ENCODE data around the gene ASPN. TPM values are rescaled to one million over a fixed set of nuclear protein-coding genes. Genes with fewer than 3 reads are reported as not detected.

Gene ASPN
- total RNA-seq, 1 donor: 1.1 TPM

- no peak overlapping the region for H2AFZ ChIP-seq (ENCODE audit: low read length)
- no peaks in the 10 kb centered on the region for H3K79me2 ChIP-seq (ENCODE audit: insufficient read depth, low read length)
- no peaks in the 10 kb centered on the region for H3K9me3 ChIP-seq (ENCODE audit: low read depth, low read length)
- peaks cover 23% of the 10 kb centered on the region for H3K4me1 ChIP-seq (ENCODE audit: insufficient read depth, low read length)
- DNase-seq (ENCODE audit: insufficient read length, low spot score, missing footprints): no peak
- no peaks in the 10 kb centered on the region for H4K20me1 ChIP-seq (ENCODE audit: insufficient read depth, low read length)
- no peak overlapping the region for H3K27ac ChIP-seq (ENCODE audit: low read depth, low read length)
- no peak overlapping the region for H3K4me3 ChIP-seq (ENCODE audit: insufficient read depth, low read length)
- no peak overlapping the region for H3K4me2 ChIP-seq (ENCODE audit: insufficient read depth, low read length)
- TF ChIP-seq CTCF (IDR thresholded peaks at IDR 0.05; ENCODE audit: extremely low read depth, low read depth, low read length): no peak
- H3K36me3 ChIP-seq (ENCODE audit: insufficient read depth, low read length): no peaks in the 10 kb centered on the region
- no peaks in the 10 kb centered on the region for H3K27me3 ChIP-seq (ENCODE audit: insufficient read depth, low read length)
These were observed 15.3 kb downstream of the ASPN start for GRCh38 chr9:92467041-92467440.

- Histone ChIP-seq H3K4me1 (ENCODE audit: insufficient read depth, low read length) (peaks cover 23% of the 10 kb centered on the region), H3K4me2 (ENCODE audit: insufficient read depth, low read length) (peak overlapping the region; percentile 73)
- no peak for TF ChIP-seq CTCF (IDR thresholded peaks at IDR 0.05; ENCODE audit: extremely low read depth, low read depth, low read length)
These were observed 18.3 kb downstream of the ASPN start for GRCh38 chr9:92463984-92464383.

GRCh38 chr9:92463387-92463786 is 18.9 kb downstream of the ASPN start:
- H4K20me1 ChIP-seq (ENCODE audit: insufficient read depth, low read length): no peaks in the 10 kb centered on the region
- no peaks in the 10 kb centered on the region for H3K27me3 ChIP-seq (ENCODE audit: insufficient read depth, low read length)
- H3K4me2 ChIP-seq (ENCODE audit: insufficient read depth, low read length): peak overlapping the region; percentile 73
- no peaks in the 10 kb centered on the region for H3K79me2 ChIP-seq (ENCODE audit: insufficient read depth, low read length)
- no peaks in the 10 kb centered on the region for H3K36me3 ChIP-seq (ENCODE audit: insufficient read depth, low read length)
- no peaks in the 10 kb centered on the region for H3K9me3 ChIP-seq (ENCODE audit: low read depth, low read length)
- no peak for TF ChIP-seq CTCF (IDR thresholded peaks at IDR 0.05; ENCODE audit: extremely low read depth, low read depth, low read length)
- peak overlapping the region; percentile 56 for H2AFZ ChIP-seq (ENCODE audit: low read length)
- H3K4me3 ChIP-seq (ENCODE audit: insufficient read depth, low read length): peak overlapping the region; percentile 21
- H3K27ac ChIP-seq (ENCODE audit: low read depth, low read length): peak overlapping the region; percentile 47
- no peak for DNase-seq (ENCODE audit: insufficient read length, low spot score, missing footprints)
- H3K4me1 ChIP-seq (ENCODE audit: insufficient read depth, low read length): peaks cover 21% of the 10 kb centered on the region

More at GRCh38 chr9:92463984-92464383, 18.3 kb downstream of the ASPN start:
- Histone ChIP-seq H3K4me3 (ENCODE audit: insufficient read depth, low read length) (peak overlapping the region; percentile 21), H3K27ac (ENCODE audit: low read depth, low read length) (peak overlapping the region; percentile 47), H3K27me3 (ENCODE audit: insufficient read depth, low read length) (no peaks in the 10 kb centered on the region), H4K20me1 (ENCODE audit: insufficient read depth, low read length) (no peaks in the 10 kb centered on the region), H3K36me3 (ENCODE audit: insufficient read depth, low read length) (no peaks in the 10 kb centered on the region), H2AFZ (ENCODE audit: low read length) (peak overlapping the region; percentile 56), H3K9me3 (ENCODE audit: low read depth, low read length) (no peaks in the 10 kb centered on the region), H3K79me2 (ENCODE audit: insufficient read depth, low read length) (no peaks in the 10 kb centered on the region)
- DNase-seq (ENCODE audit: insufficient read length, low spot score, missing footprints): peak; percentile 77

- Histone ChIP-seq H3K4me3 (ENCODE audit: insufficient read depth, low read length) (no peak overlapping the region), H4K20me1 (ENCODE audit: insufficient read depth, low read length) (no peaks in the 10 kb centered on the region), H3K27me3 (ENCODE audit: insufficient read depth, low read length) (no peaks in the 10 kb centered on the region), H3K9me3 (ENCODE audit: low read depth, low read length) (no peaks in the 10 kb centered on the region), H3K27ac (ENCODE audit: low read depth, low read length) (no peak overlapping the region), H3K4me1 (ENCODE audit: insufficient read depth, low read length) (no peaks in the 10 kb centered on the region), H3K36me3 (ENCODE audit: insufficient read depth, low read length) (no peaks in the 10 kb centered on the region), H3K4me2 (ENCODE audit: insufficient read depth, low read length) (no peak overlapping the region), H3K79me2 (ENCODE audit: insufficient read depth, low read length) (no peaks in the 10 kb centered on the region), H2AFZ (ENCODE audit: low read length) (no peak overlapping the region)
- no peak for TF ChIP-seq CTCF (IDR thresholded peaks at IDR 0.05; ENCODE audit: extremely low read depth, low read depth, low read length)
- no peak for DNase-seq (ENCODE audit: insufficient read length, low spot score, missing footprints)
These were observed 24.7 kb downstream of the ASPN start for GRCh38 chr9:92457576-92457975.
